H1 (cell line): Measurements from ENCODE around the gene MCUB. TPM values are rescaled to one million over a fixed set of nuclear protein-coding genes. Genes with fewer than 3 reads are reported as not detected.

Experiments
- CBX8 ChIP-seq: fragments of 300-800, 300-1000 bp; sonication (generic); IDR thresholded peaks from 2 replicates; pipeline ENCODE4 v1.7.1; 2016; ENCODE audit warnings: low read depth, low read length, borderline replicate concordance
- CHD7 ChIP-seq: fragments of 300-600 bp; sonication (generic); IDR thresholded peaks from 2 replicates; pipeline ENCODE4 v1.7.1; 2012; ENCODE audit warnings: low read length, moderate library complexity, mild to moderate bottlenecking, inconsistent platforms; ENCODE audit not compliant: insufficient replicate concordance
- CTCF ChIP-seq, 3 experiments: IDR thresholded peaks; 1 replicate in 2 of 3; 2 replicates in 1 of 3; pipeline versions ENCODE4 v1.5.1 to v1.6.1; 2011; ENCODE audit warnings: low read length in 3 of 3, mild to moderate bottlenecking in 3 of 3, inconsistent platforms in 2 of 3, low read depth in 1 of 3, moderate library complexity in 1 of 3; ENCODE audit not compliant: insufficient read depth in 1 of 3; ENCODE audit errors: control extremely low read depth in 1 of 3
- JUND ChIP-seq: IDR thresholded peaks from 2 replicates; pipeline ENCODE4 v1.6.1; 2011; ENCODE audit warnings: mild to moderate bottlenecking, improper control_type of control experiment, low read length
- SIX5 ChIP-seq: IDR thresholded peaks from 2 replicates; pipeline ENCODE4 v1.6.1; 2011; ENCODE audit warnings: mild to moderate bottlenecking, low read depth, low read length
- TAF7 ChIP-seq: optimal IDR thresholded peaks from 2 replicates; pipeline ENCODE3; 2011; ENCODE audit warnings: low read depth, mild to moderate bottlenecking, inconsistent platforms, low read length, moderate library complexity, borderline replicate concordance
- polyA plus RNA-seq, 7 experiments: library from polyadenylated mRNA; depleted of rRNA in 3 of 7; stranded (reverse) in 5 of 7; unstranded in 2 of 7; fragments of >200 nt in 5 of 7; fragments of 200-250 nt in 2 of 7; gene quantifications; 1 replicate in 5 of 7; 2 replicates in 1 of 7; 4 replicates in 1 of 7; pipeline versions ENCODE4 v1.2.1 to v1.2.3, GENCODE V29; 2011 to 2013; ENCODE audit warnings: missing spikeins in 2 of 7, mixed read lengths in 2 of 7
- total RNA-seq: library from RNA; stranded (reverse); fragmentation: NEBNext Ultra II Directional; extraction: Animal tissue kit (Norgen Biotek cat#: 25700); gene quantifications from 2 replicates; pipeline ENCODE4 v1.2.1, GENCODE V29; 2021

The MCUB gene
- total and polyA plus RNA-seq, 2 of the 8 experiments (the other 6 are each of a cell fraction or from before 2014, with no cell fraction given): 15.2 to 19.4 TPM

GRCh38 chr4:109729718-109730618 is 169.9 kb downstream of the MCUB start, which contains the start of gene PLA2G12A (continued):
- no peak for TF ChIP-seq CTCF (IDR thresholded peaks at IDR 0.05; ENCODE audit: control extremely low read depth in 1 of 3, insufficient read depth in 1 of 3, low read depth in 1 of 3, low read length in 3 of 3)
- TF ChIP-seq JUND: 0 out of 2 replicates have a peak, but pooled peaks have one; percentile 14
- peak; percentile 14 for TF ChIP-seq TAF7
- no peak for TF ChIP-seq SIX5
- TF ChIP-seq CBX8: no peak
- TF ChIP-seq CHD7: no peak
